GM12873 (cell line): ENCODE measurements around the gene HS3ST5.

Experiments
- CTCF ChIP-seq: IDR thresholded peaks from 2 replicates; pipeline ENCODE4 v1.5.1; 2012; ENCODE audit warnings: low read depth, mild to moderate bottlenecking, moderate library complexity, low read length, control low read depth; ENCODE audit not compliant: insufficient read depth; ENCODE audit errors: missing control alignments

HS3ST5 gene

GRCh38 chr6:114339706-114340105, 3.1 kb downstream of the HS3ST5 start:
- no peak for TF ChIP-seq CTCF

DNA sequence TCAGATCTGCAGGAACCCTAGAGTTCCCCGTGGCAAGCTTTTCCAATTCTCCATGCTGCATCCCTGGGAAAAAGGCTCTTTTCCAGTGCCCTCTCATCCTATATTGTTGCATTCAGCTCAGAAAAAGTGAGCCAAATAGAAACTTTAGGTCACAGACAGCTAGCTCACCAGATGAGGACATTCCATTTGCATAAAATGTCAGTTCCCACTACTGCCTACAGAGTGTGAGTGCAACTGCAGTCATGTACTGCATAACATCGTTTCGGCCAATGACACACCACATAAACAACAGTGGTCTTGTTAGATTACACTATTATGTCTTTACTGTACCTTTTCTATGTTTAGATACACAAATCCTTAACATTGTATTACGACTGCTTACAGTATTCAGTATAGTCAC, 8.6 kb downstream of the HS3ST5 start:
- TF ChIP-seq CTCF = no peak

GRCh38 chr6:114327074-114327473, 15.7 kb downstream of the HS3ST5 start:
- TF ChIP-seq CTCF = no peak

DNA sequence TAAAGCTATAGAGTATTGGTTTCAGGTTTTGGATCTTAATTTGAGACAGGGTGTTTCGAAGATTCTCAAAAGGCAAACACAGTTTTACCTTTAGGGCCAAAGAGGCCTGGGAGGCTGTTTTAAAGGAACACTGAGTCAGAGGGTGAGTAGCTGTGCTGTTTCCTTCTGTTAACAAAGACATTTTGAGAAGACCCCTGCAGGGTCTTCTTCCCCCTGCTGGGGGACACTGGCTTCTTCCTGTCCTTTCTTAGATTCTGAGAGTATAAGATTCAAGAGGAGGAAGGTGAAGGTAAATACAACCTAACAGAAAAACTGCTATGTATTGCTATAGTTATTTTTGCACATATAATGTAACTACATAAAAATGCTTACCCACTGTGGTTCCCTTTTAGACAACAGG, 19.0 kb downstream of the HS3ST5 start:
- TF ChIP-seq CTCF = no peak

DNA sequence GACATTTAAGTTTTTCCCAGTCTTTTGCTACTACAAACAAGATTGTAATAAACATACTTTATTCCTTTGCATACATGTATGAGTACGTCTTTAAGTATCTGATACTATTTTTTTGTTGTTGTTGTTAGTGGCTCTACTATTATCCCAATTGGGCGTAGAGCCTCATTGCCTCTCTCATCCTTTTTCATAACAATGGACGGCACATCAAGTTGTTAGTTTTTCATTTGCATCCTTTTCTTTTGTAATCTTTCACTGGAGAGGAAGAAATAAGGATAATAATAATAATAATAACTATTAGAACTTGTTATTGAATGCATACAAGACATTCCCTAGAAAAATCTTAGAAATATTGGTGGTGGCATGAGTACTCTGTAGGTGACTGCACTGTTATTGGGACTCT, 23.1 kb downstream of the HS3ST5 start:
- TF ChIP-seq CTCF = no peak

DNA sequence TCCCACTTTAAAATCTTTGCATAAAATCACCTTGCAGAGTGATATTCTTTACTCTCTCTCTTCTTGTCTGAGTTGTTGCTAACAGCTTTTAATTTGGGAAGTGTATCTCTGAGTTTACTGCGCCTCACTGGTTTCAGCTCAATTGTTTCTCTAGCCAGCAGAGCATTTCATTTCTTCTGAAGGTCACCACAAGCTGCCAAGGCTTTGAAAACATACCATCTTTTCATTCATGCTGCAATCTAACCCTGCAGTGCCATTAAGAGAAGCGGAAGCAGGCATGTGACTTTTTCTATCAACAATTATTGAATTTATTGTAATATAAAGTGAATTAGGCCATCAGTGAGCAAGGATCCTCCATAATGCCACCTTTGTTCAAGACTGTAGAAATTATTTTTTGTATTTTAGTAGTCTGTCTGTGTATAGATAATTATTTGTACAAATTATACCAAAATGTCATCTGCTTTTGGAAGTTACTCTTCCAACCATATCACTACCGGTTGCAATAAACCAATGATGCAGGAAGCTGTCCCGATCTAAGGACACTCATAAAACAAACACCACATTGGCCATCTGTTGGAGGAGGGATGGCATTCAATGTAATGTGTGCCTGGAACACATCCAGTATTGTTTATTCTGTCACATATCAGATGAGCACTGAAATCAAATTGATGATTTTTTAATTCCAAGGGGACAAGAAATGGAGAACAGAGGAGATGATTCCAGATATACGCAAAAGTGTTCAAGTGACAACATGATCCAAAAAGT, 26.8 kb downstream of the HS3ST5 start:
- TF ChIP-seq CTCF = no peak

DNA sequence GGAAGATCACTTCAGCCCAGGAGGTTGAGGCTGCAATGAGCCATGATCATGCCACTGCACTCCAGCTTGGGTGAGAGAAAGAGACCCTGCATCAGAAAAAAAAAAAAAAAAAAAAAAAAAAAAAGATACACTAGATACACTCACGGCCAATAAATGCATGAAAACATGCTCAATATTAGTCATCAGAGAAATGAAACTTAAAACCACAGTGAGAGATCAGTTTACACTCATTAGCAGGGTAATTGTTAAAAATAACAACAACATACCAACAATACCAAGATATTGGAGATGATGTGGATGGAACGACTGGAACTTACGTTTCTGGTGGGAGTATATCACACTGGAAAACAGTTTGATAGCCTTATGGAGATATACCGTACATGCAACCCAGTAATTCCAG, 29.9 kb downstream of the HS3ST5 start:
- no peak for TF ChIP-seq CTCF

- TF ChIP-seq CTCF = no peak
Observed at GRCh38 chr6:114310053-114310452, 32.8 kb downstream of the HS3ST5 start.
